Measurements from ENCODE around the gene CARMIL1.
A peak's percentile ranks its signal among the peaks of the same experiment; 100 is the strongest.

Gene CARMIL1

GRCh38 chr6:25617997-25618396 lies 338.8 kb downstream of the CARMIL1 start:
- Histone ChIP-seq H3K36me3 (no peaks in the 10 kb centered on the region), H3K4me3 (ENCODE audit: low read depth, low read length) (no peak overlapping the region), H3K27me3 (no peaks in the 10 kb centered on the region), H3K9me3 (no peaks in the 10 kb centered on the region), H3K4me1 (peaks cover 7% of the 10 kb centered on the region)
- no peak for TF ChIP-seq CTCF (IDR thresholded peaks at IDR 0.05; ENCODE audit: low read depth, low read length)
- no peak for DNase-seq

GRCh38 chr6:25619217-25619616 lies 340.0 kb downstream of the CARMIL1 start:
- no peak for TF ChIP-seq CTCF (IDR thresholded peaks at IDR 0.05; ENCODE audit: low read depth, low read length)
- no peak for DNase-seq
- Histone ChIP-seq H3K27me3 (no peaks in the 10 kb centered on the region), H3K4me3 (ENCODE audit: low read depth, low read length) (no peak overlapping the region), H3K36me3 (no peaks in the 10 kb centered on the region), H3K4me1 (peaks cover 14% of the 10 kb centered on the region), H3K9me3 (no peaks in the 10 kb centered on the region)

GRCh38 chr6:25620391-25620790 lies 341.2 kb downstream of the CARMIL1 start:
- no peak for DNase-seq
- Histone ChIP-seq H3K36me3 (no peaks in the 10 kb centered on the region), H3K4me3 (ENCODE audit: low read depth, low read length) (no peak overlapping the region), H3K27me3 (no peaks in the 10 kb centered on the region), H3K9me3 (no peaks in the 10 kb centered on the region), H3K4me1 (peaks cover 19% of the 10 kb centered on the region)
- no peak for TF ChIP-seq CTCF (IDR thresholded peaks at IDR 0.05; ENCODE audit: low read depth, low read length)

GRCh38 chr6:25623065-25623464 lies 343.9 kb downstream of the CARMIL1 start:
- Histone ChIP-seq H3K9me3 (no peaks in the 10 kb centered on the region), H3K4me1 (peaks cover 19% of the 10 kb centered on the region), H3K4me3 (ENCODE audit: low read depth, low read length) (no peak overlapping the region), H3K36me3 (no peaks in the 10 kb centered on the region), H3K27me3 (no peaks in the 10 kb centered on the region)
- no peak for TF ChIP-seq CTCF (IDR thresholded peaks at IDR 0.05; ENCODE audit: low read depth, low read length)
- DNase-seq: no peak

GRCh38 chr6:25623879-25624278 lies 344.7 kb downstream of the CARMIL1 start:
- H3K9me3 ChIP-seq: no peaks in the 10 kb centered on the region; the same call in 1 of the 2 replicates
- peaks cover 27% of the 10 kb centered on the region for H3K4me1 ChIP-seq
- peak; percentile 44 for DNase-seq
- H3K27me3 ChIP-seq: no peaks in the 10 kb centered on the region
- TF ChIP-seq CTCF (IDR thresholded peaks at IDR 0.05; ENCODE audit: low read depth, low read length): no peak
- H3K36me3 ChIP-seq: no peaks in the 10 kb centered on the region
- H3K4me3 ChIP-seq (ENCODE audit: low read depth, low read length): no peak overlapping the region

- TF ChIP-seq CTCF (IDR thresholded peaks at IDR 0.05; ENCODE audit: low read depth, low read length): no peak
- Histone ChIP-seq H3K27me3 (no peaks in the 10 kb centered on the region), H3K9me3 (no peaks in the 10 kb centered on the region; the same call in 1 of the 2 replicates), H3K4me3 (ENCODE audit: low read depth, low read length) (no peak overlapping the region), H3K36me3 (no peaks in the 10 kb centered on the region), H3K4me1 (peaks cover 27% of the 10 kb centered on the region)
- DNase-seq: no peak
Observed at GRCh38 chr6:25627001-25627400, 347.8 kb downstream of the CARMIL1 start.

Measured in BE2C (cell line).